Measurements from ENCODE around the gene FAM13A. TPM values are rescaled to one million over a fixed set of nuclear protein-coding genes. Genes with fewer than 3 reads are reported as not detected.

Gene FAM13A
- total and polyA plus RNA-seq, 10 of the 15 experiments (the other 5 are each of a cell fraction or from before 2014, with no cell fraction given): 0.05 to 1.8 (median 0.27) TPM; not detected in 1

- Histone ChIP-seq H3K9ac (ENCODE audit: control insufficient read depth, insufficient read depth, low read length) (no peak overlapping the region), H3K4me1 (ENCODE audit: control insufficient read depth, insufficient read depth, low read length) (no peaks in the 10 kb centered on the region), H2AFZ (ENCODE audit: control insufficient read depth, low read depth, low read length) (no peak overlapping the region), H3K79me2 (ENCODE audit: control insufficient read depth, insufficient read depth, low read length) (no peaks in the 10 kb centered on the region), H3K4me2 (ENCODE audit: control insufficient read depth, insufficient read depth) (no peak overlapping the region), H3K27ac (ENCODE audit: control insufficient read depth, insufficient read depth) (no peak overlapping the region), H3K36me3 (ENCODE audit: control insufficient read depth in 2 of 2, insufficient read depth in 2 of 2, low read length in 1 of 2) (no peaks in the 10 kb centered on the region), H4K20me1 (ENCODE audit: control insufficient read depth, insufficient read depth) (no peaks in the 10 kb centered on the region), H3K9me3 (replicated peaks; ENCODE audit: control insufficient read depth, insufficient read depth, low read length) (no peaks in the 10 kb centered on the region; the same call in 2 of the 3 replicates), H3K27me3 (replicated peaks in 1 of 2; ENCODE audit: control insufficient read depth in 2 of 2, insufficient read depth in 2 of 2, low read length in 1 of 2) (no peaks in the 10 kb centered on the region), H3K4me3 (no peak overlapping the region)
- intact Hi-C loops (cut with micrococcal nuclease; ENCODE audit: unreplicated experiment): no loop called here
- no peak for DNase-seq (ENCODE audit: low read depth, low spot score)
- ChIA-PET POLR2A (no interaction called here), CTCF (interaction anchor here (0.6 kb wide), 1 partner anchor 133 kb away, joined by 3 read pairs; no protein-coding TSS in a partner anchor), RAD21 (ENCODE audit: unreplicated experiment) (no interaction called here), SMC1A (ENCODE audit: uncharacterized antibody, unreplicated experiment) (interaction anchor here (0.5 to 1.9 kb wide), 3 partner anchors 27 to 133 kb away, joined by 3 to 7 read pairs (median 4); no protein-coding TSS in a partner anchor)
- ATAC-seq: no peak
- WGBS (ENCODE audit: insufficient coverage, insufficient replicate concordance, low lambda C conversion rate, missing lambda C conversion rate): 31% methylated on average over 3 of the region's 3 CpGs
- in situ Hi-C loops (cut with MboI): no loop called here
- no TSS peak for BruUV-seq (replicated peaks)
- FAIRE-seq: no peak
- TF ChIP-seq SMAD1 (IDR thresholded peaks at IDR 0.05; ENCODE audit: low read depth, partially characterized antibody) (no peak), CUX1 (IDR thresholded peaks at IDR 0.05; ENCODE audit: insufficient replicate concordance, low read depth, low read length) (no peak), BCL11A (IDR thresholded peaks at IDR 0.05; ENCODE audit: low read depth, low read length) (no peak), ZNF687 (IDR thresholded peaks at IDR 0.05) (no peak), SREBF1 (IDR thresholded peaks at IDR 0.05; ENCODE audit: low read length) (no peak), CTCF (IDR thresholded peaks at IDR 0.05 in 2 of 3, conservative IDR thresholded peaks at IDR 0.05 in 1 of 3; ENCODE audit: control insufficient read depth in 2 of 3, extremely low read depth in 1 of 3, insufficient read depth in 1 of 3, low read depth in 3 of 3, low read length in 3 of 3) (no peak), NRF1 (conservative IDR thresholded peaks at IDR 0.05; ENCODE audit: low read depth, low read length) (no peak), CBFB (IDR thresholded peaks at IDR 0.05; ENCODE audit: low read depth) (no peak)
Measured at GRCh38 chr4:88952081-88952480, 104.9 kb downstream of the FAM13A start.

Measured in GM12878 (cell line).